GM19099 (cell line): ENCODE measurements around the gene TNNT3.
A peak's percentile ranks its signal among the peaks of the same experiment; 100 is the strongest.

ENCODE experiments used
- POLR2A ChIP-seq: IDR thresholded peaks from 3 replicates; pipeline ENCODE4 v1.6.1; 2011; ENCODE audit warnings: low read depth; ENCODE audit not compliant: insufficient read length; ENCODE audit errors: extremely low read depth

Gene TNNT3

GRCh38 chr11:1915795-1916131 lies 3.7 kb upstream of the TNNT3 start:
- no peak for TF ChIP-seq POLR2A

- peak; percentile 28 for TF ChIP-seq POLR2A
These were observed 3.1 kb upstream of the TNNT3 start for GRCh38 chr11:1916132-1916985.

GRCh38 chr11:1916986-1917522 lies 2.4 kb upstream of the TNNT3 start:
- no peak for TF ChIP-seq POLR2A

- no peak for TF ChIP-seq POLR2A
These were observed 1.7 kb upstream of the TNNT3 start for GRCh38 chr11:1917523-1918435.

- no peak for TF ChIP-seq POLR2A
These were observed 827 bp upstream of the TNNT3 start for GRCh38 chr11:1918436-1919315.

GRCh38 chr11:1920128-1920908 lies 815 bp downstream of the TNNT3 start:
- no peak for TF ChIP-seq POLR2A

GRCh38 chr11:1920909-1921573 lies 1.5 kb downstream of the TNNT3 start:
- no peak for TF ChIP-seq POLR2A

- no peak for TF ChIP-seq POLR2A
These were observed 2.2 kb downstream of the TNNT3 start for GRCh38 chr11:1921574-1922141.

- TF ChIP-seq POLR2A: no peak
These were observed 3.1 kb downstream of the TNNT3 start for GRCh38 chr11:1922481-1923081.

GRCh38 chr11:1923201-1923956 lies 3.9 kb downstream of the TNNT3 start:
- TF ChIP-seq POLR2A: no peak

- no peak for TF ChIP-seq POLR2A
These were observed 4.7 kb downstream of the TNNT3 start for GRCh38 chr11:1924181-1924580.
